HepG2 (cell line): ENCODE data around the gene NPB. TPM values are rescaled to one million over a fixed set of nuclear protein-coding genes. Genes with fewer than 3 reads are reported as not detected.

ENCODE experiments used
- AGO1 ChIP-seq: fragments of 200-400 bp; formaldehyde crosslinking; IDR thresholded peaks from 2 replicates; pipeline ENCODE4 v1.6.1; 2017; ENCODE audit warnings: mild to moderate bottlenecking, low read depth, low read length, moderate library complexity; ENCODE audit not compliant: poor library complexity, severe bottlenecking
- FOXO1 ChIP-seq: sonication (generic); formaldehyde crosslinking; IDR thresholded peaks from 2 replicates; pipeline ENCODE4 v1.4.0; 2020; ENCODE audit warnings: missing genetic modification reagents
- FUBP1 ChIP-seq: sonication (generic); formaldehyde crosslinking; IDR thresholded peaks from 2 replicates; pipeline ENCODE4 v1.5.1; 2020; ENCODE audit warnings: missing genetic modification reagents, mild to moderate bottlenecking, borderline replicate concordance
- HOXD1 ChIP-seq: sonication (generic); formaldehyde crosslinking; IDR thresholded peaks from 2 replicates; pipeline ENCODE4 v1.5.0; 2020; ENCODE audit warnings: missing genetic modification reagents
- MEIS1 ChIP-seq: sonication (generic); formaldehyde crosslinking; IDR thresholded peaks from 2 replicates; pipeline ENCODE4 v1.9.0; 2021; ENCODE audit warnings: mild to moderate bottlenecking, missing genetic modification reagents, moderate library complexity, borderline replicate concordance
- MIER3 ChIP-seq: IDR thresholded peaks from 2 replicates; pipeline ENCODE4 v1.6.1; 2016; ENCODE audit warnings: missing compliant biosample characterization, borderline replicate concordance
- SMYD3 ChIP-seq: sonication (generic); formaldehyde crosslinking; IDR thresholded peaks from 2 replicates; pipeline ENCODE4 v1.8.1; 2023; ENCODE audit warnings: mild to moderate bottlenecking, missing genetic modification reagents
- SRSF1 ChIP-seq: fragments of 200-400 bp; formaldehyde crosslinking; optimal IDR thresholded peaks from 2 replicates; pipeline ENCODE3; 2017; ENCODE audit warnings: mild to moderate bottlenecking, low read depth, low read length, moderate library complexity
- TFDP1 ChIP-seq: IDR thresholded peaks from 2 replicates; pipeline ENCODE4 v1.6.1; 2016; ENCODE audit warnings: missing compliant biosample characterization, missing genetic modification reagents, borderline replicate concordance
- ZNF138 ChIP-seq: sonication (generic); formaldehyde crosslinking; IDR thresholded peaks from 2 replicates; pipeline ENCODE4 v1.5.0; 2020; ENCODE audit warnings: mild to moderate bottlenecking, low read depth, missing genetic modification reagents
- ZNF275 ChIP-seq: sonication (generic); formaldehyde crosslinking; IDR thresholded peaks from 2 replicates; pipeline ENCODE4 v1.8.0; 2022; ENCODE audit warnings: missing genetic modification reagents, mild to moderate bottlenecking, inconsistent platforms, borderline replicate concordance
- ZNF567 ChIP-seq: sonication (generic); formaldehyde crosslinking; IDR thresholded peaks from 2 replicates; pipeline ENCODE4 v1.8.1; 2023; ENCODE audit warnings: mild to moderate bottlenecking, missing genetic modification reagents, borderline replicate concordance
- ZSCAN25 ChIP-seq: sonication (generic); formaldehyde crosslinking; IDR thresholded peaks from 2 replicates; pipeline ENCODE4 v1.8.0; 2022; ENCODE audit warnings: mild to moderate bottlenecking, missing genetic modification reagents
- polyA plus RNA-seq, 8 experiments: library from polyadenylated mRNA; depleted of rRNA in 3 of 8; stranded (reverse) in 7 of 8; unstranded in 1 of 8; fragments of >200 nt; fragmentation: Illumina TruSeq in 4 of 8; extraction: Trizol in 4 of 8; gene quantifications; 2 replicates each; pipeline versions ENCODE4 v1.2.1 to v1.2.3, GENCODE V29; 2011 to 2016; ENCODE audit warnings: low read depth in 4 of 8, missing spikeins in 1 of 8, mixed read lengths in 1 of 8; ENCODE audit not compliant: insufficient read depth in 1 of 8
- total RNA-seq, 5 experiments: library from RNA; depleted of rRNA; stranded (reverse); fragments of >200 nt; fragmentation: Illumina TruSeq; extraction: Trizol; gene quantifications; 2 replicates each; pipeline ENCODE4 v1.2.3, GENCODE V29; 2016; ENCODE audit warnings: low read depth in 1 of 5

The NPB gene
- total and polyA plus RNA-seq, 2 of the 13 experiments (the other 11 are each of a cell fraction or from before 2014, with no cell fraction given), result 0.11 to 0.93 TPM

GRCh38 chr17:81869221-81870130 lies 32.6 kb upstream of the NPB start (continued):
- no peak for TF ChIP-seq MEIS1 (CRISPR knock-in tag)
- TF ChIP-seq ZSCAN25 (CRISPR knock-in tag), result peak; percentile 88
- no peak for TF ChIP-seq FOXO1 (CRISPR knock-in tag)
- no peak for TF ChIP-seq ZNF138 (CRISPR knock-in tag)
- 0 out of 2 replicates have a peak, but pooled peaks have one; percentile 37 for TF ChIP-seq ZNF275 (CRISPR knock-in tag)
- TF ChIP-seq SMYD3 (CRISPR knock-in tag), result peak; percentile 93; the same call in 1 of the 2 replicates
- TF ChIP-seq MIER3 (CRISPR knock-in tag), result no peak
- TF ChIP-seq HOXD1 (CRISPR knock-in tag), result 0 out of 2 replicates have a peak, but pooled peaks have one; percentile 58
- TF ChIP-seq SRSF1, result peak; percentile 35
- TF ChIP-seq FUBP1 (CRISPR knock-in tag), result 0 out of 2 replicates have a peak, but pooled peaks have one; percentile 69
- 0 out of 2 replicates have a peak, but pooled peaks have one; percentile 21 for TF ChIP-seq TFDP1 (CRISPR knock-in tag)
- peak; percentile 83; the same call in 1 of the 2 replicates for TF ChIP-seq ZNF567 (CRISPR knock-in tag)
- peak; percentile 96 for TF ChIP-seq AGO1
